Ascending aorta (tissue), 2 donors: ENCODE data around the gene MED14. TPM values are rescaled to one million over a fixed set of nuclear protein-coding genes. Genes with fewer than 3 reads are reported as not detected.

ENCODE experiments used
- DNase-seq, 2 donors: peaks; one replicate each; pipeline ENCODE4 v3.0.0-alpha.2; 2019; ENCODE audit warnings: low spot score in 2 of 2
- H3K27ac ChIP-seq, 2 donors: fragments of 200-600 bp; sonication (generic); one replicate each; pipeline ENCODE4 v1.5.1; 2016 to 2017; ENCODE audit warnings: mild to moderate bottlenecking in 1 of 2
- H3K27me3 ChIP-seq: fragments of 200-600 bp; sonication (generic); one replicate; pipeline ENCODE4 v1.5.1; 2017
- H3K36me3 ChIP-seq, 2 donors: fragments of 200-600 bp; sonication (generic); one replicate each; pipeline ENCODE4 v1.5.1; 2016
- H3K4me1 ChIP-seq, 2 donors: fragments of 200-600 bp; sonication (generic); one replicate each; pipeline ENCODE4 v1.5.1; 2016 to 2017; ENCODE audit warnings: mild to moderate bottlenecking in 1 of 2
- H3K4me3 ChIP-seq, 2 donors: fragments of 200-600 bp; sonication (generic); one replicate each; pipeline ENCODE4 v1.5.1; 2016 to 2017; ENCODE audit warnings: mild to moderate bottlenecking in 1 of 2
- H3K9me3 ChIP-seq, 2 donors: fragments of 200-600 bp; sonication (generic); one replicate each; pipeline ENCODE4 v1.5.1; 2016
- intact Hi-C: fragments of 100-400 bp; cut with DNase I; formaldehyde crosslinking; loops from one replicate; pipeline ENCODE4 v1.15.1; 2023
- total RNA-seq: library from RNA; depleted of rRNA; stranded (reverse); fragments of >200 nt; gene quantifications from one replicate; pipeline ENCODE4 v1.1.0, GENCODE V29; 2016
- TF ChIP-seq, protein P1 (sequence below), 3 experiments: fragments of 200-600 bp in 2 of 3; fragments of 450-650 bp in 1 of 3; sonication (generic) in 2 of 3; IDR thresholded peaks; one replicate each; pipeline ENCODE4 v1.5.1; 2016 to 2019; ENCODE audit warnings: antibody characterized with exemption in 3 of 3, mild to moderate bottlenecking in 1 of 3, moderate library complexity in 1 of 3

The MED14 gene
- total RNA-seq, 1 donor from 2014 or later: 10.5 TPM

DNA sequence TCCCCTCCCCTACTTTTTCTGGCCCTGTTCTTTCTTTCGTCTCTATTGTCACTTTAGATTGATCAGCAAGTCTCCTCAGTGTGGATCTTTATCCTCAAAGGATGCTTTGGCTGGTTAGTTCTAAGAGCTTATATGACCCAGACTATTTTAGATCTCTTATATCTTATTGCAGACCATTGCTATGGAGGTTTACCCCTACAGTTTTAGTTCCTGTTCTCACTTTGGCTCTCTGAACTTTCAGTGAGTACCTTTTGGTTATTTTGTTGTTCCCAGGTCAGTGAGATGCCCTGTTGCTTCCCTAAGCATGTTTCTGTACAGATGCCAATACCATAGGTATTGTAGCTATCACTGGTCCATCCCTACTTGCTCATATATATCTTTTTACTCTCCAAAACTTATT, 24.0 kb upstream of the MED14 start:
- Histone ChIP-seq H3K9me3 (no peaks in the 10 kb centered on the region), H3K4me1 (peaks cover 0 to 8% of the 10 kb centered on the region in 2 donors), H3K4me3 (no peak overlapping the region), H3K36me3 (no peaks in the 10 kb centered on the region), H3K27ac (no peak overlapping the region), H3K27me3 (no peaks in the 10 kb centered on the region)
- intact Hi-C loops: no loop called here
- TF ChIP-seq, protein P1, sequence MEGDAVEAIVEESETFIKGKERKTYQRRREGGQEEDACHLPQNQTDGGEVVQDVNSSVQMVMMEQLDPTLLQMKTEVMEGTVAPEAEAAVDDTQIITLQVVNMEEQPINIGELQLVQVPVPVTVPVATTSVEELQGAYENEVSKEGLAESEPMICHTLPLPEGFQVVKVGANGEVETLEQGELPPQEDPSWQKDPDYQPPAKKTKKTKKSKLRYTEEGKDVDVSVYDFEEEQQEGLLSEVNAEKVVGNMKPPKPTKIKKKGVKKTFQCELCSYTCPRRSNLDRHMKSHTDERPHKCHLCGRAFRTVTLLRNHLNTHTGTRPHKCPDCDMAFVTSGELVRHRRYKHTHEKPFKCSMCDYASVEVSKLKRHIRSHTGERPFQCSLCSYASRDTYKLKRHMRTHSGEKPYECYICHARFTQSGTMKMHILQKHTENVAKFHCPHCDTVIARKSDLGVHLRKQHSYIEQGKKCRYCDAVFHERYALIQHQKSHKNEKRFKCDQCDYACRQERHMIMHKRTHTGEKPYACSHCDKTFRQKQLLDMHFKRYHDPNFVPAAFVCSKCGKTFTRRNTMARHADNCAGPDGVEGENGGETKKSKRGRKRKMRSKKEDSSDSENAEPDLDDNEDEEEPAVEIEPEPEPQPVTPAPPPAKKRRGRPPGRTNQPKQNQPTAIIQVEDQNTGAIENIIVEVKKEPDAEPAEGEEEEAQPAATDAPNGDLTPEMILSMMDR (IDR thresholded peaks at IDR 0.05): no peak
- no peak for DNase-seq

DNA sequence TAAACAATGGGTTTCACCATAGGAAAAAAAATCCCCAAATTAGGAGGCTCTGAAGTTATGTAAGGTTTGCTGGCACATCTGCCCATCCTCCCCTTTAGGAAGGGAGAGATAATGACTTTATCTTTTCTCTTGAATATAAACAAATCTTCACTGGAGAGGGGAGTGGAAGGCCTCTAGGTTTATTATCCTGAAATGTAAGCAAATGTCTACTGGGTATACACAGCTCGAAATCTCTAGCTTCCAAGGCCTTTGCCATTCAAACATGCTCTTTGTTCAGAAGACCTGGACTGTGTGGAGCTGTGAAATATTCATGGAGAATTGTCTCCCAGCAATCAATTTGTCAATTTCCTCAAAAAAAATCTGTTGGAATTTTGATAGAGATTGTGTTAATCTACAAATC, 21.7 kb upstream of the MED14 start:
- H3K36me3 ChIP-seq: no peaks in the 10 kb centered on the region
- TF ChIP-seq, protein P1 (IDR thresholded peaks at IDR 0.05): no peak
- peaks cover 0 to 8% of the 10 kb centered on the region in 2 donors for H3K4me1 ChIP-seq
- peaks cover 3 to 6% of the 10 kb centered on the region in 2 donors for H3K9me3 ChIP-seq
- peak overlapping the region in 1 of 2 donors; percentile 79 for H3K27ac ChIP-seq
- H3K27me3 ChIP-seq: no peaks in the 10 kb centered on the region
- DNase-seq: no peak
- intact Hi-C loops: no loop called here
- no peak overlapping the region for H3K4me3 ChIP-seq

DNA sequence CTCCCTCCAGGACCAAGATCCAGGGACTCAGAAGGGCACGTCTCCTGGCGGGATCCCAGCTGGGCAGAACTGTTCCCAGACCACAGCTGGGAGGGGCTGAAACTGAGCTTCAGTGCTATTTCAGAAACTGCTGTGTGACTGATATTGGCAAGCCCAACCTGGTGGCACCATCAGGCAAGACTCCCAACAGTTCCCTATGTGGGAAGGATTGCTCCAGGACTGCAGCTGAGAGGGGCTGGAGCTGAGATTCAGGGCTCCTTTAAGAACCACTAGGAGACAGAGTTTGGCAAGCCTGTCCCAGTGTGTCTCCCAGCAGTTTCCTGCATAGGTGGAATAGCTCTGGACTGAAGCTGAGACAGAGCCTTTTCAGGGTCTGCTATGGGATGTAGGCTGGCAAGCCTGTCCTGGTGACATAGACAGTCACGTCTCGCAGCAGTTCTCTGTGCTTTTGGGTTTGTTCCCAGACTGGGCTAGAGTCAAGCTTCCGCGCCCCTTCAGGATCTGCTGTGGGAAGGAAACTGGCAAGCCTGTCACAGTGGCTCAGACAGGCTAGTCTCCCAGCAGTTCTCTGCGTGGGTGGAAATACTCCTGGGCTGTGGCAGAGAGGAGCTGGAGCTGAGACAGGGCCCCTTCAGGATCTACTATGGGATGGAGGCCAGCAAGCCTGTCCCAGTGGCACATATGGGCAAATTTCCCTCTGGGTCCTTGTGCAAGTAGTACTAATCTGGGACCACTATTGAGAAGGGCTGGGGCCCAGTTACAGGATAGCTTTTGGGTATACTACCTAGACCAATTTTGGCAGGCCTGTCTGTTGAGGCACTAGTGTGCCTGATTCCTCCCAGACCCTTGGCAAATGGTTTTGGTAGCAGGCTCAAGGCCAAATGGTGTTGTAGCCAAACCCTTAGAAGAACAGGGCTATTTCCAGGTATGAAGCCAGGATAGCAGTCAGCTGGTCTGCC, 20.2 kb upstream of the MED14 start:
- Histone ChIP-seq H3K27ac (peak overlapping the region; percentile 79 to 82), H3K9me3 (peaks cover 4 to 7% of the 10 kb centered on the region in 2 donors), H3K27me3 (no peaks in the 10 kb centered on the region), H3K4me1 (peaks cover 0 to 8% of the 10 kb centered on the region in 2 donors), H3K4me3 (no peak overlapping the region), H3K36me3 (no peaks in the 10 kb centered on the region)
- TF ChIP-seq, protein P1 (IDR thresholded peaks at IDR 0.05): no peak
- intact Hi-C loops: no loop called here
- peak in 1 of 2 donors; percentile 74 for DNase-seq

DNA sequence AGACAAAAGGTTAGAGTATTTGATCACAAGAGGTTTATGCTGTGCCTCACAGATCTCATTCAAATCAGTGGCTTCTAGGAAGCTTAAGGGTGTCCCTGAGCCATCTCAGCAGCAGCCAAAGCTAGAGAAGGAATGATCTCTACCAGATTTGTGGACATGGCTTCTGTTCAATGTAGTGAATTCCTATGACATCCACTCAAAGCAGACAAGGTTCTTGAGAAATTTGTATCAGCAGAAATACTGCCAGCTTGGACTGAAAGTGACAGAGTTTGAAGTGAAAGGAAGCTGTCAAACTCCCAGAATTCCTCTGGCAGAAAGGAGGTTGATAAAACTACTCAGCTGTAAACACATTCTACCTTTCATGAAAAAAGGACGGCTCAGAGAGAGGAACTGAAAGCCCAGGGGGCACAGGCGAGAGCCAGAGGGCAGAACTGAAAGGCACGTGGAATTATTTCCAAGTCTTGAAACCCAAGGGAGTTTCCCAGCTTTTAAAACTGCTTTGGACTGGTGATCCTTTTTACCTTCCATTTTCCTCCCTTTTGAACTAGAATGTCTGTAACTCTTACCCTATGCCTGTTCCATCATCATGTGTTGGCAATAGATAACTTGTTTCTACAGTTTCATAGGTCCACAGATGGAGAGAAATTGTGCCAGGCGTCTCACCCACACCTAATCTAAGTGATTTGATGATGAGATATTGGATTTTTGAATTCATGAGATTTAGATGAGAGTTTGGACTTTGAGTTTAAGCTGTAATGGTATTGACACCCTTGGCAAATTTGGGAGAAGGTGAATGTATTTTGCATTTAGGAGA, 14.5 kb upstream of the MED14 start:
- no peaks in the 10 kb centered on the region for H3K27me3 ChIP-seq
- intact Hi-C loops: no loop called here
- no peak overlapping the region for H3K4me3 ChIP-seq
- H3K9me3 ChIP-seq: peaks cover 4 to 7% of the 10 kb centered on the region in 2 donors
- TF ChIP-seq, protein P1 (IDR thresholded peaks at IDR 0.05): no peak
- no peak for DNase-seq
- H3K27ac ChIP-seq: peak overlapping the region; percentile 60 to 73
- H3K4me1 ChIP-seq: no peaks in the 10 kb centered on the region
- H3K36me3 ChIP-seq: no peaks in the 10 kb centered on the region

DNA sequence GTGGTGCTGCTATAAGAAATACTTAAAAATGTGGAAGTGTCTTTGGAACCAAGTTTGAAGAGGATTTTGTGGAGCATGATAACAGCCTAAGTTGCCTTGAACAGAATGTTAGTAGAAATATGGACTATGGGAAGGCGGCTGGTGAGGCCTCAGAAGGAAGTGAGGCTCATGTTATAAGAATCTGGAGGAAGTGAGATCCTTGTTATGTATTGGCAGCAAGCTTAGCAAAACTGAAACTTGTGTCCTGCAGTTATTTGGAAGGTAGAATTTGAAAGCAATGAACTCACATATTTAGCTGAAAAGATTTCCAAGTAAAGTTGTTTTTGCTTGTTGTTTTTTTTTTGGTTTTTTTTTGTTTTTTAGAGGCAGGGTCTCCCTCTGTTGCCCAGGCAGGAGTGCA, 13.6 kb upstream of the MED14 start:
- H3K4me1 ChIP-seq: no peaks in the 10 kb centered on the region
- no peak overlapping the region for H3K4me3 ChIP-seq
- intact Hi-C loops: no loop called here
- H3K36me3 ChIP-seq: no peaks in the 10 kb centered on the region
- no peak for DNase-seq
- TF ChIP-seq, protein P1 (IDR thresholded peaks at IDR 0.05): no peak
- peaks cover 4 to 7% of the 10 kb centered on the region in 2 donors for H3K9me3 ChIP-seq
- peak overlapping the region in 1 of 2 donors; percentile 73 for H3K27ac ChIP-seq
- no peaks in the 10 kb centered on the region for H3K27me3 ChIP-seq
